GM19324 (cell line): ENCODE results near the gene NEUROG2.
"Not testable (repeated sequence)": the region's sequence is repeated elsewhere in the genome, so short reads cannot be mapped to it uniquely, and the experiment has no call there.

Experiments used
- ATAC-seq: cut with Tn5 transposase; IDR thresholded peaks from one replicate; pipeline ENCODE4 v1.9.1; 2021; ENCODE audit warnings: mild to moderate bottlenecking, moderate library complexity; ENCODE audit not compliant: unreplicated experiment, low FRiP score

Gene NEUROG2

DNA sequence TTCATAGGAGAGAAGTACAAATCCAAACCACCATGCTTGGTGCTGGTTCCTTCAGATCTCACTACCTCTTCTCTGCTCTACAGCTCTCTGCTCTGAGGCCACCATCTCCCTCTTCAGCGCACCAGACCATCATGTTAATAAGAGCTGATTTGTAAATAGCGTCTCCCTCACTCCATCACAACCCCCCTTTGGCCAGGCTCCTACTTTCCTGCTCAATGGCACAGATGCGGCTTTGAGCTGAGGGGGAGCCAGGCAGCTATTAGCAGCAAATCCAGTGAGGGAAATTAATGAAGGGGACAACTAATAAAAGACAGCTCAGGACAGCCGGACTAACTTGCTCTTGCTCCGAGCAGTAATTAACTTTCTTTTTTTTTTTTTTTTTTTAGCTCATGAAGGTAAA is 13.1 kb downstream of the NEUROG2 start:
- ATAC-seq: no peak

DNA sequence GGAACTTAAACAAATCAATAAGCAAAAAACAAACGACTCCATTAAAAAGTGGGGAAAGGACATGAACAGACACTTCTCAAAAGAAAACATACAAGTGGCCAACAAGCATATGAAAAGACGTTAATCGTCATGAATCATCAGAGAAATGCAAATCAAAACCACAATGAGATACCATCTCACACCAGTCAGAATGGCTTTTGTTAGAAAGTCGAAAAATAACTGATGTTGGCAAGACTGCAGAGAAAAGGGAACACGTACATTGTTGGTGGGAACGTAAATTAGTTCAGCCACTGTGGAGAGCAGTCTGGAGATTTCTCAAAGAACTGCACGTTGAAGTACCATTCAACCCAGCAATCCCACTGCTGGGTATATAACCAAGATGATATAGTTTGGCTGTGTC is 23.7 kb downstream of the NEUROG2 start:
- no peak for ATAC-seq

DNA sequence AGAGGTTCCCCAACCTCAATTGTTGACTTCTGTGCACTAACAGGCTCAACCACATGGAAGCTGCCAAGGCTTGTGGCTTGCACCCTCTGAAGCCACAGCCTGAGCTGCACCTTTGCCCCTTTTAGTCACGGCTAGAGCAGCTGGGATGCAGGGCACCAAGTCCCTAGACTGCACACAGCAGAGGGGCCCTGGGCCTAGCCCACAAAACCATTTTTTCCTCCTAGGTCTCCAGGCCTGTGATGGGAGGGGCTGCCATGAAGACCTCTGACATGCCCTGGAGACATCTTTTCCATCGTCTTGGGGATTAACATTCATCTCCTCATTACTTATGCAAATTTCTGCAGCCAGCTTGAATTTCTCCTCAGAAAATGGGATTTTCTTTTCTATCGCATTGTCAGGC is 25.2 kb downstream of the NEUROG2 start:
- not testable (repeated sequence) for ATAC-seq

DNA sequence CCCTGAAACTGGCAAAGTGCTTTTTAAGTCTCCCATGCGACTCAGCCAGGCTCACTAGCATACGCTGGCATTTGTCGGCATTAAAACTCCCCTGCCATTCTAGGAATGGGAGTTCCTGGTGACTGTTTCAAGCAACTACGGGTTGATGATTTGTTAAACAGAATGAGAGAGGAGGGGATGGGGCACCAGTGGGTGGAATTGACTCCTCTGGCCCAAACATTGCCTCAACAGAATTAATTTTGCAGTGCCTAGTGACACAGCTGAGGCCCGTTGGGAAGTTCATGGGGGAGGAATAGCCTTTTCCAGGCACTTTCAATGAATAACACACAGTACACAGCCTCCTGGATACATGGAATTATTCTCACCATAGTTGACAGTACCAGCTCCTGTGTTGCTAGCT is 30.1 kb downstream of the NEUROG2 start:
- ATAC-seq: no peak

DNA sequence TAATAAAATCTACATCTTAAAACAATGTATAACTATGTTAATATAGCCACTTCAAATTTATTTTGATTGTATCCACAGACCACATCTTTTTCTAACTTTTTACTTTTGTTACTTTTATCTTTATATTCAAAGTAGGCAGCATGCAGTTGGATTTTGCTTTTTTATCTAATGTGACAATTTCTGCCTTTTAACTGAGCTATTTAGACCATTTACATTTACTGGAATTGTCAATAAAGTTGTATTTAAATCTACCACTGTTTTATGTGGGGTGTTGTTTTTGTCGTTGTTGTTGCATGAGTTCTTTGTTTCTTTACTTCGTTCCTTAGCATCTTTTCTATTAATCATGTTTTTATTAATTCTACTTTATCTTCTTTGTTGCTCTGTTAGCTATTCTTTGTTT is 42.0 kb downstream of the NEUROG2 start:
- no peak for ATAC-seq

DNA sequence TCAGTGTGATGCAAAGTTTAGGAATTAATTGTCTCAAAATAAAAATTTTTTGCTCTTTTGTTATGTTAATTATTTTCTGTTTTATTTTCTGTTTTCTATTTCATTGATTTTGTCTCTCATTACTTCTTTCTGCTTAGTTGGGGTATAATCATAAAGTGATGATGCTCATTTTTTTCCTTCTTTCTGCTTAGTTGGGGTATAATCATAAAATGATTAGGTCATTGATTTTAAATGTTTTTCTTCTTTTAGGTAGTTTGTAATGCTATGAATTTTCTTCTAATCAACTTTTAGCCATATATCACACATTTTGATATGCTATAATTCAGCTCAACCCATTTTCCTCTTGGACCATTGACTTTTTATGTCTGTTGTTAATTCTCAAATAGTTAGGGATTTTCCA is 43.7 kb downstream of the NEUROG2 start:
- no peak for ATAC-seq
